ENCODE results near the gene YBX2.

Gene YBX2

DNA sequence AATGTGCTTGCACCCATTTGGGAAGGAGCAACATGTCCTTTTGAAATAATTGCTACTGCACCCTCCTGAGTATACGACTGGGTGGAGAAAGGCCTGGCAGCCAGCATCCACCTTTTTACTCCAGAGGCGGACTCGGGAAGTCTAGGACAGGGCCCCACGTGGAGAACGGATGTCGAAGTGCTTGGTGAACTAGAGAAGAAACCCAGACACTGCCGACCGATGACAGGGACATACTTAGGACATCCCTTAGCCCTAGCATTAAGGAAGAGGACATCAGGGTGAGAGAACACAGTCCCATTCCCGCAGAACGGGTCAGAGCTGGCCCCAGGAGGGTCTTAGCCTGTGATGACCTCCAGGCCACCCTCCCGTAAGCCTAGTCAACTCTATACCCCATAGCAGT lies 3.8 kb downstream of the YBX2 start:
- Histone ChIP-seq H3K36me3 (ENCODE audit: control insufficient read depth in 2 of 2, insufficient read depth in 1 of 2, low read length in 2 of 2) (no peaks in the 10 kb centered on the region), H3K4me1 (ENCODE audit: control insufficient read depth, insufficient read depth, low read length) (peaks cover 3% of the 10 kb centered on the region; the same call in 1 of the 2 replicates), H3K4me3 (ENCODE audit: low read depth, low read length) (no peak overlapping the region), H3K27ac (ENCODE audit: extremely low read depth, low read depth, low read length) (no peak overlapping the region), H3K9me3 (ENCODE audit: control insufficient read depth, insufficient read depth, low read depth, low read length) (no peaks in the 10 kb centered on the region)
- ChIA-PET POLR2A (interaction anchor here (0.5 to 2.0 kb wide), 3 partner anchors 9 to 70 kb away, joined by 4 to 5 read pairs (median 5); partner anchors contain the start of gene SLC2A4), CTCF (interaction anchor here (1.0 to 3.8 kb wide), 3 partner anchors 10 to 245 kb away, joined by 4 to 33 read pairs (median 13); partner anchors contain the start of gene SLC2A4)
- TF ChIP-seq, protein P1, sequence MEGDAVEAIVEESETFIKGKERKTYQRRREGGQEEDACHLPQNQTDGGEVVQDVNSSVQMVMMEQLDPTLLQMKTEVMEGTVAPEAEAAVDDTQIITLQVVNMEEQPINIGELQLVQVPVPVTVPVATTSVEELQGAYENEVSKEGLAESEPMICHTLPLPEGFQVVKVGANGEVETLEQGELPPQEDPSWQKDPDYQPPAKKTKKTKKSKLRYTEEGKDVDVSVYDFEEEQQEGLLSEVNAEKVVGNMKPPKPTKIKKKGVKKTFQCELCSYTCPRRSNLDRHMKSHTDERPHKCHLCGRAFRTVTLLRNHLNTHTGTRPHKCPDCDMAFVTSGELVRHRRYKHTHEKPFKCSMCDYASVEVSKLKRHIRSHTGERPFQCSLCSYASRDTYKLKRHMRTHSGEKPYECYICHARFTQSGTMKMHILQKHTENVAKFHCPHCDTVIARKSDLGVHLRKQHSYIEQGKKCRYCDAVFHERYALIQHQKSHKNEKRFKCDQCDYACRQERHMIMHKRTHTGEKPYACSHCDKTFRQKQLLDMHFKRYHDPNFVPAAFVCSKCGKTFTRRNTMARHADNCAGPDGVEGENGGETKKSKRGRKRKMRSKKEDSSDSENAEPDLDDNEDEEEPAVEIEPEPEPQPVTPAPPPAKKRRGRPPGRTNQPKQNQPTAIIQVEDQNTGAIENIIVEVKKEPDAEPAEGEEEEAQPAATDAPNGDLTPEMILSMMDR (tag by site-specific recombination; IDR thresholded peaks at IDR 0.05) = no peak
- TF ChIP-seq ZNF623 (tag by site-specific recombination; IDR thresholded peaks at IDR 0.05) (no peak), ZNF274 (IDR thresholded peaks at IDR 0.05; ENCODE audit: low read length) (no peak), ZNF274 (tag by site-specific recombination; IDR thresholded peaks at IDR 0.05; ENCODE audit: borderline replicate concordance) (no peak), ZNF843 (tag by site-specific recombination; IDR thresholded peaks at IDR 0.05) (no peak), ZIC2 (tag by site-specific recombination; IDR thresholded peaks at IDR 0.05) (no peak), ZNF626 (tag by site-specific recombination; IDR thresholded peaks at IDR 0.05) (no peak), ZNF223 (tag by site-specific recombination; IDR thresholded peaks at IDR 0.05) (no peak), ZNF658 (tag by site-specific recombination; IDR thresholded peaks at IDR 0.05) (no peak), KLF1 (tag by site-specific recombination; IDR thresholded peaks at IDR 0.05) (no peak), ZNF629 (tag by site-specific recombination; IDR thresholded peaks at IDR 0.05) (no peak), ZNF169 (tag by site-specific recombination; IDR thresholded peaks at IDR 0.05) (no peak), ZNF248 (tag by site-specific recombination; IDR thresholded peaks at IDR 0.05) (no peak), ZSCAN23 (tag by site-specific recombination; IDR thresholded peaks at IDR 0.05) (no peak)
- TF ChIP-seq, protein P2, sequence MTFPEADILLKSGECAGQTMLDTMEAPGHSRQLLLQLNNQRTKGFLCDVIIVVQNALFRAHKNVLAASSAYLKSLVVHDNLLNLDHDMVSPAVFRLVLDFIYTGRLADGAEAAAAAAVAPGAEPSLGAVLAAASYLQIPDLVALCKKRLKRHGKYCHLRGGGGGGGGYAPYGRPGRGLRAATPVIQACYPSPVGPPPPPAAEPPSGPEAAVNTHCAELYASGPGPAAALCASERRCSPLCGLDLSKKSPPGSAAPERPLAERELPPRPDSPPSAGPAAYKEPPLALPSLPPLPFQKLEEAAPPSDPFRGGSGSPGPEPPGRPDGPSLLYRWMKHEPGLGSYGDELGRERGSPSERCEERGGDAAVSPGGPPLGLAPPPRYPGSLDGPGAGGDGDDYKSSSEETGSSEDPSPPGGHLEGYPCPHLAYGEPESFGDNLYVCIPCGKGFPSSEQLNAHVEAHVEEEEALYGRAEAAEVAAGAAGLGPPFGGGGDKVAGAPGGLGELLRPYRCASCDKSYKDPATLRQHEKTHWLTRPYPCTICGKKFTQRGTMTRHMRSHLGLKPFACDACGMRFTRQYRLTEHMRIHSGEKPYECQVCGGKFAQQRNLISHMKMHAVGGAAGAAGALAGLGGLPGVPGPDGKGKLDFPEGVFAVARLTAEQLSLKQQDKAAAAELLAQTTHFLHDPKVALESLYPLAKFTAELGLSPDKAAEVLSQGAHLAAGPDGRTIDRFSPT (tag by site-specific recombination; IDR thresholded peaks at IDR 0.05) = no peak
- TF ChIP-seq, protein P3, sequence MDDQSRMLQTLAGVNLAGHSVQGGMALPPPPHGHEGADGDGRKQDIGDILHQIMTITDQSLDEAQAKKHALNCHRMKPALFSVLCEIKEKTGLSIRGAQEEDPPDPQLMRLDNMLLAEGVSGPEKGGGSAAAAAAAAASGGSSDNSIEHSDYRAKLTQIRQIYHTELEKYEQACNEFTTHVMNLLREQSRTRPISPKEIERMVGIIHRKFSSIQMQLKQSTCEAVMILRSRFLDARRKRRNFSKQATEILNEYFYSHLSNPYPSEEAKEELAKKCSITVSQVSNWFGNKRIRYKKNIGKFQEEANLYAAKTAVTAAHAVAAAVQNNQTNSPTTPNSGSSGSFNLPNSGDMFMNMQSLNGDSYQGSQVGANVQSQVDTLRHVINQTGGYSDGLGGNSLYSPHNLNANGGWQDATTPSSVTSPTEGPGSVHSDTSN (CRISPR knock-in tag; IDR thresholded peaks at IDR 0.05) = no peak
- TF ChIP-seq, protein P4, sequence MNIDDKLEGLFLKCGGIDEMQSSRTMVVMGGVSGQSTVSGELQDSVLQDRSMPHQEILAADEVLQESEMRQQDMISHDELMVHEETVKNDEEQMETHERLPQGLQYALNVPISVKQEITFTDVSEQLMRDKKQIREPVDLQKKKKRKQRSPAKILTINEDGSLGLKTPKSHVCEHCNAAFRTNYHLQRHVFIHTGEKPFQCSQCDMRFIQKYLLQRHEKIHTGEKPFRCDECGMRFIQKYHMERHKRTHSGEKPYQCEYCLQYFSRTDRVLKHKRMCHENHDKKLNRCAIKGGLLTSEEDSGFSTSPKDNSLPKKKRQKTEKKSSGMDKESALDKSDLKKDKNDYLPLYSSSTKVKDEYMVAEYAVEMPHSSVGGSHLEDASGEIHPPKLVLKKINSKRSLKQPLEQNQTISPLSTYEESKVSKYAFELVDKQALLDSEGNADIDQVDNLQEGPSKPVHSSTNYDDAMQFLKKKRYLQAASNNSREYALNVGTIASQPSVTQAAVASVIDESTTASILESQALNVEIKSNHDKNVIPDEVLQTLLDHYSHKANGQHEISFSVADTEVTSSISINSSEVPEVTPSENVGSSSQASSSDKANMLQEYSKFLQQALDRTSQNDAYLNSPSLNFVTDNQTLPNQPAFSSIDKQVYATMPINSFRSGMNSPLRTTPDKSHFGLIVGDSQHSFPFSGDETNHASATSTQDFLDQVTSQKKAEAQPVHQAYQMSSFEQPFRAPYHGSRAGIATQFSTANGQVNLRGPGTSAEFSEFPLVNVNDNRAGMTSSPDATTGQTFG (tag by site-specific recombination; IDR thresholded peaks at IDR 0.05; ENCODE audit: borderline replicate concordance) = no peak

DNA sequence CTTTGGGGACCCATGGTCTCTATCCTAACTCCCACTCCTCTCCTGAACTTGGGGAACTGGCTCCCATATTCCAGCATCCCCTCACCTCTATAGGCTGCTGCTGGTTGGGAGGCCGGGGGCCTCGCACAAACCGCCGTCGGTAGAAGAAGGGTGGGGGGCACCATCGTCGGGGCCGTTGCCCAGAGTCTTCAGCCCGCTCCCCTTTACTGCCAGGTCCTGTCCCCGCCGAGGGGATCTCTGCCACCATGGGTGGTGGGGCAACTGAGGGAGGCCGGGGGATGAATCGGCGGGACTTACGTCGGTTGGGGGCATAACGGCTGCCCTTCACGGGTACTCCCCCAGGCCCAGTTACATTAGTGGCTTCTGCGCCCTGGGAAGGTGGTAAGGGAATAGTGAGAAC lies 4.3 kb downstream of the YBX2 start:
- H3K4me3 ChIP-seq (ENCODE audit: low read depth, low read length) = no peak overlapping the region
- H3K4me1 ChIP-seq (ENCODE audit: control insufficient read depth, insufficient read depth, low read length) = peaks cover 3% of the 10 kb centered on the region; the same call in 1 of the 2 replicates
- no peak overlapping the region for H3K27ac ChIP-seq (ENCODE audit: extremely low read depth, low read depth, low read length)
- no peaks in the 10 kb centered on the region for H3K36me3 ChIP-seq (ENCODE audit: control insufficient read depth in 2 of 2, insufficient read depth in 1 of 2, low read length in 2 of 2)
- CTCF ChIA-PET = interaction anchor here (2.8 kb wide), 1 partner anchor 244 kb away, joined by 13 read pairs; no protein-coding TSS in a partner anchor
- no peaks in the 10 kb centered on the region for H3K9me3 ChIP-seq (ENCODE audit: control insufficient read depth, insufficient read depth, low read depth, low read length)
- POLR2A ChIA-PET = interaction anchor here (0.5 kb wide), 1 partner anchor 13 kb away, joined by 4 read pairs; no protein-coding TSS in a partner anchor
- TF ChIP-seq HOXC10 (CRISPR knock-in tag; IDR thresholded peaks at IDR 0.05) (no peak), ZNF114 (tag by site-specific recombination; IDR thresholded peaks at IDR 0.05) (no peak), ZNF629 (tag by site-specific recombination; IDR thresholded peaks at IDR 0.05) (no peak)
- TF ChIP-seq, protein P5, sequence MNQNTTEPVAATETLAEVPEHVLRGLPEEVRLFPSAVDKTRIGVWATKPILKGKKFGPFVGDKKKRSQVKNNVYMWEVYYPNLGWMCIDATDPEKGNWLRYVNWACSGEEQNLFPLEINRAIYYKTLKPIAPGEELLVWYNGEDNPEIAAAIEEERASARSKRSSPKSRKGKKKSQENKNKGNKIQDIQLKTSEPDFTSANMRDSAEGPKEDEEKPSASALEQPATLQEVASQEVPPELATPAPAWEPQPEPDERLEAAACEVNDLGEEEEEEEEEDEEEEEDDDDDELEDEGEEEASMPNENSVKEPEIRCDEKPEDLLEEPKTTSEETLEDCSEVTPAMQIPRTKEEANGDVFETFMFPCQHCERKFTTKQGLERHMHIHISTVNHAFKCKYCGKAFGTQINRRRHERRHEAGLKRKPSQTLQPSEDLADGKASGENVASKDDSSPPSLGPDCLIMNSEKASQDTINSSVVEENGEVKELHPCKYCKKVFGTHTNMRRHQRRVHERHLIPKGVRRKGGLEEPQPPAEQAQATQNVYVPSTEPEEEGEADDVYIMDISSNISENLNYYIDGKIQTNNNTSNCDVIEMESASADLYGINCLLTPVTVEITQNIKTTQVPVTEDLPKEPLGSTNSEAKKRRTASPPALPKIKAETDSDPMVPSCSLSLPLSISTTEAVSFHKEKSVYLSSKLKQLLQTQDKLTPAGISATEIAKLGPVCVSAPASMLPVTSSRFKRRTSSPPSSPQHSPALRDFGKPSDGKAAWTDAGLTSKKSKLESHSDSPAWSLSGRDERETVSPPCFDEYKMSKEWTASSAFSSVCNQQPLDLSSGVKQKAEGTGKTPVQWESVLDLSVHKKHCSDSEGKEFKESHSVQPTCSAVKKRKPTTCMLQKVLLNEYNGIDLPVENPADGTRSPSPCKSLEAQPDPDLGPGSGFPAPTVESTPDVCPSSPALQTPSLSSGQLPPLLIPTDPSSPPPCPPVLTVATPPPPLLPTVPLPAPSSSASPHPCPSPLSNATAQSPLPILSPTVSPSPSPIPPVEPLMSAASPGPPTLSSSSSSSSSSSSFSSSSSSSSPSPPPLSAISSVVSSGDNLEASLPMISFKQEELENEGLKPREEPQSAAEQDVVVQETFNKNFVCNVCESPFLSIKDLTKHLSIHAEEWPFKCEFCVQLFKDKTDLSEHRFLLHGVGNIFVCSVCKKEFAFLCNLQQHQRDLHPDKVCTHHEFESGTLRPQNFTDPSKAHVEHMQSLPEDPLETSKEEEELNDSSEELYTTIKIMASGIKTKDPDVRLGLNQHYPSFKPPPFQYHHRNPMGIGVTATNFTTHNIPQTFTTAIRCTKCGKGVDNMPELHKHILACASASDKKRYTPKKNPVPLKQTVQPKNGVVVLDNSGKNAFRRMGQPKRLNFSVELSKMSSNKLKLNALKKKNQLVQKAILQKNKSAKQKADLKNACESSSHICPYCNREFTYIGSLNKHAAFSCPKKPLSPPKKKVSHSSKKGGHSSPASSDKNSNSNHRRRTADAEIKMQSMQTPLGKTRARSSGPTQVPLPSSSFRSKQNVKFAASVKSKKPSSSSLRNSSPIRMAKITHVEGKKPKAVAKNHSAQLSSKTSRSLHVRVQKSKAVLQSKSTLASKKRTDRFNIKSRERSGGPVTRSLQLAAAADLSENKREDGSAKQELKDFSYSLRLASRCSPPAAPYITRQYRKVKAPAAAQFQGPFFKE (tag by site-specific recombination; IDR thresholded peaks at IDR 0.05; ENCODE audit: borderline replicate concordance) = no peak

Data from HEK293 (cell line).